ENCODE measurements around the gene PDCL3.

The PDCL3 gene

GRCh38 chr2:100562613-100563406, at the start of gene PDCL3:
TSS of gene PDCL3 (plus strand) at chr2:100562993. CDS start at chr2:100563068, 75 bp downstream.
- H3K9me3 Mint-ChIP-seq: no peaks in the 10 kb centered on the region
- H3K27ac Mint-ChIP-seq: peak within 1 kb of the TSS; percentile 98
- H3K36me3 Mint-ChIP-seq (ENCODE audit: low read depth): peaks cover 11% of the 10 kb centered on the region
- peak; percentile 94 for DNase-seq (ENCODE audit: low spot score)
- H3K27me3 Mint-ChIP-seq (ENCODE audit: low read depth): no peaks in the 10 kb centered on the region
- peak within 1 kb of the TSS; percentile 89 for H3K4me3 Mint-ChIP-seq
- peaks cover 31% of the 10 kb centered on the region for H3K4me1 Mint-ChIP-seq (ENCODE audit: low read depth)

DNA sequence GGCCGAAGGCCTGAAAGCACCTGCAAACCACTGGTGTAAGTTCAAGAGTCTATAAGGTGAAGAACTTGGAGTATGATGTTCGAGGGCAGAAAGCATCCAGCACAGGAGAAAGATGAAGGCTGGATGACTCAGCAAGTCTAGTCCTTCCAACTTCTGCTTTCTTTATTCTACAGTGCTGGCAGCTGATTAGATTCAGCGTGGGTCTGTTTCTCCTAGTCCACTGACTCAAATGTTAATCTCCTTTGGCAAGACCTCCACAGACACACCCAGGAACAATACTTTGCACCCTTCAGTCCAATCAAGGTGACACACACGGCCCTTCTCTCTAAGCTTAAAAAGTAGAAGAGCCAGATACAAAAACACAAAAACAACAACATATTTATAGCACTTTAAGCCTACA, 49.1 kb upstream of the PDCL3 start:
- Mint-ChIP-seq H3K9me3 (no peaks in the 10 kb centered on the region), H3K4me3 (no peak overlapping the region), H3K4me1 (ENCODE audit: low read depth) (no peaks in the 10 kb centered on the region), H3K27me3 (ENCODE audit: low read depth) (peaks cover 11% of the 10 kb centered on the region), H3K36me3 (ENCODE audit: low read depth) (no peaks in the 10 kb centered on the region), H3K27ac (no peak overlapping the region)
- DNase-seq (ENCODE audit: low spot score): no peak

GRCh38 chr2:100517556-100517955, 45.2 kb upstream of the PDCL3 start:
- Mint-ChIP-seq H3K4me3 (no peak overlapping the region), H3K4me1 (ENCODE audit: low read depth) (no peaks in the 10 kb centered on the region), H3K27ac (no peak overlapping the region), H3K36me3 (ENCODE audit: low read depth) (no peaks in the 10 kb centered on the region), H3K27me3 (ENCODE audit: low read depth) (peaks cover 3% of the 10 kb centered on the region), H3K9me3 (no peaks in the 10 kb centered on the region)
- no peak for DNase-seq (ENCODE audit: low spot score)

DNA sequence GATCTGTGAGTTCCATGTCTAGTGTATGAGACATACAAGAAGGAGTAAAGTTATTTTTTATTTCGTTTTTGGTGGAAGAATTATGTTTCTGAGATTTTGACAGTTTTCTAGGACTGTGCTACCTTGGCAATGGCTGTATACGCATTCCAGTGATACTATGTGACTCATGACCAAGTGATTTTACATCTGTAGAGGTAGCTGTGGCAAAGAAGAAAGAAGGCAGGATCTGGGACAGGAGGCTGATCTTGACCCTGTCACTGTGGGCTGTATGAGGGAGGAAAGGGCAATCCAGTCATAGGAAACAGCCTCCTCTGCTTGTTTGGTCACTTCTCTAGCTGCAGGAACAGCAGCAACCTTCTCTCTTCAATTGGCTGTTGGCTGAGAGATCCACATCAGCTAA, 44.0 kb upstream of the PDCL3 start:
- DNase-seq (ENCODE audit: low spot score): no peak
- Mint-ChIP-seq H3K9me3 (no peaks in the 10 kb centered on the region), H3K36me3 (ENCODE audit: low read depth) (no peaks in the 10 kb centered on the region), H3K4me3 (no peak overlapping the region), H3K27ac (no peak overlapping the region), H3K27me3 (ENCODE audit: low read depth) (peaks cover 3% of the 10 kb centered on the region), H3K4me1 (ENCODE audit: low read depth) (no peaks in the 10 kb centered on the region)

- Mint-ChIP-seq H3K27me3 (ENCODE audit: low read depth) (peaks cover 3% of the 10 kb centered on the region), H3K9me3 (no peaks in the 10 kb centered on the region), H3K4me3 (no peak overlapping the region), H3K27ac (no peak overlapping the region), H3K4me1 (ENCODE audit: low read depth) (no peaks in the 10 kb centered on the region), H3K36me3 (ENCODE audit: low read depth) (no peaks in the 10 kb centered on the region)
- DNase-seq (ENCODE audit: low spot score): no peak
Measured at GRCh38 chr2:100520224-100520623, 42.6 kb upstream of the PDCL3 start.

DNA sequence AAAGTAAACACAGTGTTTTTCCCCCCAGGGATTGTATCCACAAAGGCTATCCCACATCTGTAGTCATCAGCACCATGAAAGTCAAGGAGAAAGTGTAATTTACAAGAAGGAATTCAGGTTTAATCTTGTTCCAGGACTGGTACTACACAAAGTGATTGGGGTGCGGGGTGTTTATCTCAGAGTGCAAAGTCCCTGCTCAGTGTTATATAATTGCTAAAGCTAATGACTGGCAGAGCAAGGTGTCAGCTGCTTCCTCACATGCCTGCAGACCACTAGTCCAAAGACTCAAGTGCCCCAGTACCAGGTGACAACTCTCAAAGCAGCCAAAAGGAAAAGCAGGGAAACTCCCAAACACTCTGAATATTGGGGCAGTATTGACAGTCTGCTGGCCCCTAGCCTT, 40.4 kb upstream of the PDCL3 start:
- DNase-seq (ENCODE audit: low spot score): no peak
- H3K27me3 Mint-ChIP-seq (ENCODE audit: low read depth): peaks cover 3% of the 10 kb centered on the region
- no peak overlapping the region for H3K27ac Mint-ChIP-seq
- H3K36me3 Mint-ChIP-seq (ENCODE audit: low read depth): no peaks in the 10 kb centered on the region
- no peaks in the 10 kb centered on the region for H3K4me1 Mint-ChIP-seq (ENCODE audit: low read depth)
- H3K9me3 Mint-ChIP-seq: no peaks in the 10 kb centered on the region
- H3K4me3 Mint-ChIP-seq: no peak overlapping the region

- Mint-ChIP-seq H3K27me3 (ENCODE audit: low read depth) (peaks cover 2% of the 10 kb centered on the region), H3K36me3 (ENCODE audit: low read depth) (no peaks in the 10 kb centered on the region), H3K4me3 (no peak overlapping the region), H3K27ac (no peak overlapping the region), H3K4me1 (ENCODE audit: low read depth) (no peaks in the 10 kb centered on the region), H3K9me3 (no peaks in the 10 kb centered on the region)
- no peak for DNase-seq (ENCODE audit: low spot score)
Measured at GRCh38 chr2:100524331-100524730, 38.5 kb upstream of the PDCL3 start.

DNA sequence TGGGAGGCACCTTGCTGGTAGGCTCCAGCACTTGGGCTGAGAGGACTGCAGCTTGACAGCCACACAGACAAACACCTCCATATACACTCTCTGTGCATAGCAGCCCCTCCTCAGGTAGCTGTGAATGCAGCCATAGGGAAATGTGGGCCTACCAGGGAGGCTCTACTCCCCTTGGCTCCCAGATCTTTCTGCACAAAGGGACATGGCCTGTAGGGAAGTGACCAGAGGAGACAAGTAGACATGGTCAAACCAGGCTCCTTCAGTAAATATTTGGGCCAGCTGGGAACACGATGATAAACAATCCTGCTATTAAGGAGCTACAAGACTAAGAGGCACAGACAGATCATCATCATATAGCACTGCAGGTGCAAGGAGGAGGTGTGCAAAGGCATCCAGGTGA, 35.9 kb upstream of the PDCL3 start:
- no peak for DNase-seq (ENCODE audit: low spot score)
- no peak overlapping the region for H3K27ac Mint-ChIP-seq
- no peaks in the 10 kb centered on the region for H3K27me3 Mint-ChIP-seq (ENCODE audit: low read depth)
- H3K9me3 Mint-ChIP-seq: no peaks in the 10 kb centered on the region
- H3K36me3 Mint-ChIP-seq (ENCODE audit: low read depth): no peaks in the 10 kb centered on the region
- no peaks in the 10 kb centered on the region for H3K4me1 Mint-ChIP-seq (ENCODE audit: low read depth)
- H3K4me3 Mint-ChIP-seq: no peak overlapping the region

GRCh38 chr2:100527440-100528015, 35.3 kb upstream of the PDCL3 start:
- H3K27me3 Mint-ChIP-seq (ENCODE audit: low read depth): no peaks in the 10 kb centered on the region
- H3K4me1 Mint-ChIP-seq (ENCODE audit: low read depth): no peaks in the 10 kb centered on the region
- H3K27ac Mint-ChIP-seq: no peak overlapping the region
- H3K4me3 Mint-ChIP-seq: no peak overlapping the region
- H3K9me3 Mint-ChIP-seq: no peaks in the 10 kb centered on the region
- no peaks in the 10 kb centered on the region for H3K36me3 Mint-ChIP-seq (ENCODE audit: low read depth)
- DNase-seq (ENCODE audit: low spot score): no peak

- Mint-ChIP-seq H3K36me3 (ENCODE audit: low read depth) (no peaks in the 10 kb centered on the region), H3K4me3 (no peak overlapping the region), H3K27ac (no peak overlapping the region), H3K9me3 (peaks cover 7% of the 10 kb centered on the region), H3K27me3 (ENCODE audit: low read depth) (no peaks in the 10 kb centered on the region), H3K4me1 (ENCODE audit: low read depth) (no peaks in the 10 kb centered on the region)
- no peak for DNase-seq (ENCODE audit: low spot score)
Measured at GRCh38 chr2:100529176-100529575, 33.6 kb upstream of the PDCL3 start.

- no peaks in the 10 kb centered on the region for H3K27me3 Mint-ChIP-seq (ENCODE audit: low read depth)
Measured at GRCh38 chr2:100529900-100530299, 32.9 kb upstream of the PDCL3 start.

GRCh38 chr2:100535855-100536254, 26.9 kb upstream of the PDCL3 start:
- H3K4me1 Mint-ChIP-seq (ENCODE audit: low read depth): no peaks in the 10 kb centered on the region
- no peak overlapping the region for H3K4me3 Mint-ChIP-seq
- H3K36me3 Mint-ChIP-seq (ENCODE audit: low read depth): no peaks in the 10 kb centered on the region
- H3K9me3 Mint-ChIP-seq: peaks cover 7% of the 10 kb centered on the region
- H3K27me3 Mint-ChIP-seq (ENCODE audit: low read depth): no peaks in the 10 kb centered on the region
- DNase-seq (ENCODE audit: low spot score): no peak
- no peak overlapping the region for H3K27ac Mint-ChIP-seq

More at GRCh38 chr2:100529900-100530299, 32.9 kb upstream of the PDCL3 start:
- no peaks in the 10 kb centered on the region for H3K4me1 Mint-ChIP-seq (ENCODE audit: low read depth)
- H3K36me3 Mint-ChIP-seq (ENCODE audit: low read depth): no peaks in the 10 kb centered on the region
- H3K27ac Mint-ChIP-seq: no peak overlapping the region
- peaks cover 7% of the 10 kb centered on the region for H3K9me3 Mint-ChIP-seq
- DNase-seq (ENCODE audit: low spot score): no peak
- H3K4me3 Mint-ChIP-seq: no peak overlapping the region

GRCh38 chr2:100537918-100538317, 24.9 kb upstream of the PDCL3 start:
- Mint-ChIP-seq H3K27ac (no peak overlapping the region), H3K4me1 (ENCODE audit: low read depth) (peaks cover 5% of the 10 kb centered on the region), H3K36me3 (ENCODE audit: low read depth) (no peaks in the 10 kb centered on the region), H3K4me3 (no peak overlapping the region), H3K27me3 (ENCODE audit: low read depth) (no peaks in the 10 kb centered on the region), H3K9me3 (peaks cover 7% of the 10 kb centered on the region)
- DNase-seq (ENCODE audit: low spot score): no peak

- no peaks in the 10 kb centered on the region for H3K9me3 Mint-ChIP-seq
- no peaks in the 10 kb centered on the region for H3K27me3 Mint-ChIP-seq (ENCODE audit: low read depth)
- no peak overlapping the region for H3K27ac Mint-ChIP-seq
- H3K4me1 Mint-ChIP-seq (ENCODE audit: low read depth): peaks cover 5% of the 10 kb centered on the region
- H3K36me3 Mint-ChIP-seq (ENCODE audit: low read depth): no peaks in the 10 kb centered on the region
- no peak for DNase-seq (ENCODE audit: low spot score)
- no peak overlapping the region for H3K4me3 Mint-ChIP-seq
Measured at GRCh38 chr2:100539221-100539620, 23.6 kb upstream of the PDCL3 start.

GRCh38 chr2:100541404-100541803, 21.4 kb upstream of the PDCL3 start:
- Mint-ChIP-seq H3K27ac (no peak overlapping the region), H3K36me3 (ENCODE audit: low read depth) (no peaks in the 10 kb centered on the region)

More at GRCh38 chr2:100541404-100541803, 21.4 kb upstream of the PDCL3 start:
- Mint-ChIP-seq H3K4me1 (ENCODE audit: low read depth) (peaks cover 5% of the 10 kb centered on the region), H3K27me3 (ENCODE audit: low read depth) (peaks cover 6% of the 10 kb centered on the region), H3K4me3 (no peak overlapping the region), H3K9me3 (no peaks in the 10 kb centered on the region)
- no peak for DNase-seq (ENCODE audit: low spot score)

Measured in T-helper 2 cell treated with Interferon-gamma antibody and Interleukin-4, amounts not matched to agents 5 μg/mL and 100 μg/mL, for 36 hours (primary cell).